H9 (cell line): ENCODE results near the gene SLAIN1. TPM values are rescaled to one million over a fixed set of nuclear protein-coding genes. Genes with fewer than 3 reads are reported as not detected.

ENCODE experiments used
- DNase-seq: peaks from one replicate; pipeline ENCODE4 v3.0.0-alpha.2; 2017
- H2AFZ ChIP-seq: one replicate; pipeline ENCODE4 v1.6.1; 2013; ENCODE audit warnings: mild to moderate bottlenecking, low read length, control low read depth, moderate library complexity
- H2AK5ac ChIP-seq: 2 replicates; pipeline ENCODE4 v1.6.1; 2013; ENCODE audit warnings: low read length, control low read depth, mixed read lengths; ENCODE audit not compliant: insufficient read length
- H2BK120ac ChIP-seq: one replicate; pipeline ENCODE4 v1.6.1; 2013; ENCODE audit warnings: low read depth, mild to moderate bottlenecking, low read length, control low read depth, inconsistent platforms; ENCODE audit not compliant: poor library complexity, severe bottlenecking
- H2BK12ac ChIP-seq: 2 replicates; pipeline ENCODE4 v1.6.1; 2013; ENCODE audit warnings: low read length, control low read depth, mixed read lengths, low read depth; ENCODE audit not compliant: insufficient read length
- H2BK15ac ChIP-seq: 2 replicates; pipeline ENCODE4 v1.6.1; 2013; ENCODE audit warnings: low read depth, low read length, control low read depth
- H2BK20ac ChIP-seq: one replicate; pipeline ENCODE4 v1.6.1; 2013; ENCODE audit warnings: low read depth, mild to moderate bottlenecking, low read length, control low read depth, inconsistent platforms; ENCODE audit not compliant: poor library complexity, severe bottlenecking
- H2BK5ac ChIP-seq: 2 replicates; pipeline ENCODE4 v1.6.1; 2013; ENCODE audit warnings: low read length, control low read depth, mixed read lengths; ENCODE audit not compliant: insufficient read length
- H3K14ac ChIP-seq: 2 replicates; pipeline ENCODE4 v1.6.1; 2013; ENCODE audit warnings: low read length, control low read depth; ENCODE audit not compliant: insufficient read depth
- H3K18ac ChIP-seq: 2 replicates; pipeline ENCODE4 v1.6.1; 2013; ENCODE audit warnings: low read depth, mild to moderate bottlenecking, mixed read lengths, low read length, control low read depth; ENCODE audit not compliant: insufficient read length
- H3K23ac ChIP-seq: 2 replicates; pipeline ENCODE4 v1.6.1; 2013; ENCODE audit warnings: low read length, control low read depth, mixed read lengths, low read depth; ENCODE audit not compliant: insufficient read length
- H3K23me2 ChIP-seq: 2 replicates; pipeline ENCODE4 v1.6.1; 2013; ENCODE audit warnings: low read depth, mild to moderate bottlenecking, mixed read lengths, low read length, control low read depth; ENCODE audit not compliant: insufficient read length, poor library complexity, severe bottlenecking
- H3K27ac ChIP-seq: 2 replicates; pipeline ENCODE4 v1.5.1; 2013; ENCODE audit warnings: low read length, control low read depth, mixed read lengths, low read depth; ENCODE audit not compliant: insufficient read length
- H3K27me3 ChIP-seq: 2 replicates; pipeline ENCODE4 v1.6.1; 2013; ENCODE audit warnings: low read length, control low read depth, inconsistent platforms; ENCODE audit not compliant: insufficient read depth
- H3K4ac ChIP-seq: 2 replicates; pipeline ENCODE4 v1.6.1; 2013; ENCODE audit warnings: low read depth, mild to moderate bottlenecking, control low read depth, inconsistent platforms, low read length, moderate library complexity
- H3K4me1 ChIP-seq: 2 replicates; pipeline ENCODE4 v1.6.1; 2013; ENCODE audit warnings: low read length, control low read depth, inconsistent platforms; ENCODE audit not compliant: insufficient read depth
- H3K4me2 ChIP-seq: 2 replicates; pipeline ENCODE4 v1.6.1; 2013; ENCODE audit warnings: low read length, control low read depth, mixed read lengths; ENCODE audit not compliant: insufficient read length, insufficient read depth
- H3K56ac ChIP-seq: 2 replicates; pipeline ENCODE4 v1.6.1; 2013; ENCODE audit warnings: low read depth, mild to moderate bottlenecking, mixed read lengths, low read length, control low read depth; ENCODE audit not compliant: insufficient read length
- H3K79me1 ChIP-seq: 2 replicates; pipeline ENCODE4 v1.6.1; 2013; ENCODE audit warnings: low read depth, mild to moderate bottlenecking, moderate library complexity, low read length, control low read depth, inconsistent platforms; ENCODE audit not compliant: insufficient read depth, poor library complexity, severe bottlenecking
- H3K79me2 ChIP-seq: 2 replicates; pipeline ENCODE4 v1.6.1; 2013; ENCODE audit warnings: low read length, control low read depth, inconsistent platforms; ENCODE audit not compliant: insufficient read depth
- H3K9ac ChIP-seq: 2 replicates; pipeline ENCODE4 v1.6.1; 2013; ENCODE audit warnings: low read length, control low read depth, mixed read lengths; ENCODE audit not compliant: insufficient read length; ENCODE audit errors: extremely low read depth
- H3K9me3 ChIP-seq: one replicate; pipeline ENCODE4 v1.6.1; 2013; ENCODE audit warnings: low read depth, low read length, inconsistent platforms; ENCODE audit not compliant: control insufficient read depth
- H3T11ph ChIP-seq: one replicate; pipeline ENCODE4 v1.6.1; 2013; ENCODE audit warnings: mild to moderate bottlenecking, low read length, control low read depth, inconsistent platforms
- H4K20me1 ChIP-seq: one replicate; pipeline ENCODE4 v1.6.1; 2013; ENCODE audit not compliant: control insufficient read depth, insufficient read length, insufficient read depth
- H4K5ac ChIP-seq: 2 replicates; pipeline ENCODE4 v1.6.1; 2013; ENCODE audit warnings: low read depth, mild to moderate bottlenecking, mixed read lengths, low read length, control low read depth; ENCODE audit not compliant: insufficient read length
- H4K8ac ChIP-seq: replicated peaks from 2 replicates; pipeline ENCODE4 v1.6.1; 2013; ENCODE audit warnings: low read length, control low read depth, mixed read lengths, low read depth; ENCODE audit not compliant: insufficient read length
- H4K91ac ChIP-seq: 2 replicates; pipeline ENCODE4 v1.6.1; 2013; ENCODE audit warnings: low read depth, mild to moderate bottlenecking, moderate library complexity, mixed read lengths, low read length, control low read depth; ENCODE audit not compliant: insufficient read length
- H3K27ac Mint-ChIP-seq, 3 experiments: 2 replicates in 2 of 3; 3 replicates in 1 of 3; pipeline ENCODE4 v1.8.0; 2020 to 2021; ENCODE audit warnings: mixed read lengths in 3 of 3, mild to moderate bottlenecking in 1 of 3, moderate library complexity in 1 of 3
- H3K27me3 Mint-ChIP-seq: 2 replicates; pipeline ENCODE4 v1.8.0; 2021; ENCODE audit warnings: low read depth, mild to moderate bottlenecking, moderate library complexity, mixed read lengths
- H3K36me3 Mint-ChIP-seq, 3 experiments: 2 replicates in 2 of 3; 3 replicates in 1 of 3; pipeline ENCODE4 v1.8.0; 2020 to 2021; ENCODE audit warnings: low read depth in 3 of 3, mixed read lengths in 3 of 3; ENCODE audit not compliant: insufficient read depth in 1 of 3
- H3K4me1 Mint-ChIP-seq, 2 experiments: 2 replicates each; pipeline ENCODE4 v1.8.0; 2020; ENCODE audit warnings: mixed read lengths in 2 of 2
- H3K4me3 Mint-ChIP-seq, 2 experiments: 2 replicates in 1 of 2; 3 replicates in 1 of 2; pipeline ENCODE4 v1.8.0; 2020 to 2021; ENCODE audit warnings: mild to moderate bottlenecking in 2 of 2, mixed read lengths in 2 of 2, moderate library complexity in 1 of 2
- H3K9me3 Mint-ChIP-seq, 2 experiments: 2 replicates in 1 of 2; 3 replicates in 1 of 2; pipeline ENCODE4 v1.8.0; 2020; ENCODE audit warnings: mild to moderate bottlenecking in 2 of 2, mixed read lengths in 2 of 2, moderate library complexity in 1 of 2
- WGBS: extraction: QIAGEN DNeasy Blood & Tissue Kit; methylation state at CpG from one replicate; pipeline ENCODE4 v1.1.7; 2013; ENCODE audit warnings: missing lambda C conversion rate, low lambda C conversion rate, mixed read lengths; ENCODE audit not compliant: insufficient read length; ENCODE audit errors: extremely low coverage; 5-methylcytosine and 5-hydroxymethylcytosine counted together
- total RNA-seq: library from RNA; stranded (reverse); gene quantifications from 2 replicates; pipeline ENCODE4 v1.2.1, GENCODE V29; 2021
- TF ChIP-seq, protein P1 (sequence below): fragments of 200-600 bp; sonication (generic); conservative IDR thresholded peaks from 3 replicates; pipeline ENCODE4 v1.8.0; 2021; ENCODE audit warnings: antibody characterized with exemption, mild to moderate bottlenecking

The SLAIN1 gene
- total RNA-seq, 1 experiment from 2014 or later = 23.2 TPM

DNA sequence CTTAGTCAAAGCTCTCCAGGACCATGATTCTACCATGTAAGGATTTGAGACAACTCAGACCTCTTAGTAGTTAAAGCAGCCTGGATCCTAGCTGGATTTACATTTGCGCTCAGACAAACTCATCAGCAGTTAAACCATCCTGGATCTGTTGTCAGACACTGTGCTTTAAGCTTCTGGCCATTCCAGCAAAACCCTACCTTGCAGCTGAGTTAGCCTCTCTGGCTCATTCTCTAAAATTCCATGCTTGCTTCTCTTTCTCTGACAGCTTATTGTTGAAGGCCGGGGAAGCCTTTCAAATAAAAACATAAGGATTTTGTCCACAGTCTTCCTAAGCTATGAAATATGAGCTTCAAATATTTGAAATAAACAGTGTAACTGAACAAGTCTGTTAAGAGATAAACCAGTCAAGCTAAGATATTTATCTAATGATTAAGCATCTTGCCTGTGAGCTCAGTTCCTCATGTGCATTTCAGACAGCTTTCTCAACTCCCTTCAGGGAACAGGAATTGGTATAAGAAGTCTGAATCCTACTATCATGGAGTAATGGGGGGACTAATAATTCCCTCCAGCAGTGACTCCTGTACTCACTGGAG lies 89.3 kb downstream of the SLAIN1 start:
- Histone ChIP-seq H3K27ac (no peak overlapping the region), H2AFZ (no peak overlapping the region), H3K79me1 (no peaks in the 10 kb centered on the region), H2BK20ac (no peak overlapping the region), H4K5ac (no peak overlapping the region), H4K91ac (no peak overlapping the region), H3K4me1 (peaks cover 5% of the 10 kb centered on the region), H2BK15ac (no peak overlapping the region), H3K18ac (no peak overlapping the region), H3K56ac (no peak overlapping the region), H3K79me2 (no peaks in the 10 kb centered on the region), H3T11ph (no peak overlapping the region), H4K20me1 (no peaks in the 10 kb centered on the region), H2AK5ac (no peak overlapping the region), H3K23me2 (no peaks in the 10 kb centered on the region), H3K4ac (no peak overlapping the region), H3K23ac (no peak overlapping the region), H2BK12ac (no peak overlapping the region), H3K14ac (no peak overlapping the region), H3K9ac (no peak overlapping the region), H3K4me2 (no peak overlapping the region), H2BK5ac (no peak overlapping the region), H4K8ac (no peak overlapping the region), H3K9me3 (peaks cover 5% of the 10 kb centered on the region), H2BK120ac (no peak overlapping the region), H3K27me3 (no peaks in the 10 kb centered on the region)
- Mint-ChIP-seq H3K27ac (no peak overlapping the region), H3K4me1 (peaks cover 9 to 13% of the 10 kb centered on the region in 2 experiments), H3K36me3 (peaks cover 28 to 31% (median 31%) of the 10 kb centered on the region in 3 experiments), H3K27me3 (peaks cover 9% of the 10 kb centered on the region), H3K9me3 (peaks cover 18 to 25% of the 10 kb centered on the region in 2 experiments), H3K4me3 (no peak overlapping the region)
- no CpG with 5 or more reads among the region's 2 CpGs for WGBS
- no peak for DNase-seq
- TF ChIP-seq, protein P1, sequence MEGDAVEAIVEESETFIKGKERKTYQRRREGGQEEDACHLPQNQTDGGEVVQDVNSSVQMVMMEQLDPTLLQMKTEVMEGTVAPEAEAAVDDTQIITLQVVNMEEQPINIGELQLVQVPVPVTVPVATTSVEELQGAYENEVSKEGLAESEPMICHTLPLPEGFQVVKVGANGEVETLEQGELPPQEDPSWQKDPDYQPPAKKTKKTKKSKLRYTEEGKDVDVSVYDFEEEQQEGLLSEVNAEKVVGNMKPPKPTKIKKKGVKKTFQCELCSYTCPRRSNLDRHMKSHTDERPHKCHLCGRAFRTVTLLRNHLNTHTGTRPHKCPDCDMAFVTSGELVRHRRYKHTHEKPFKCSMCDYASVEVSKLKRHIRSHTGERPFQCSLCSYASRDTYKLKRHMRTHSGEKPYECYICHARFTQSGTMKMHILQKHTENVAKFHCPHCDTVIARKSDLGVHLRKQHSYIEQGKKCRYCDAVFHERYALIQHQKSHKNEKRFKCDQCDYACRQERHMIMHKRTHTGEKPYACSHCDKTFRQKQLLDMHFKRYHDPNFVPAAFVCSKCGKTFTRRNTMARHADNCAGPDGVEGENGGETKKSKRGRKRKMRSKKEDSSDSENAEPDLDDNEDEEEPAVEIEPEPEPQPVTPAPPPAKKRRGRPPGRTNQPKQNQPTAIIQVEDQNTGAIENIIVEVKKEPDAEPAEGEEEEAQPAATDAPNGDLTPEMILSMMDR = no peak
